Left lung (tissue), 10 donors: Measurements from ENCODE around the gene P2RY12. TPM values are rescaled to one million over a fixed set of nuclear protein-coding genes. Genes with fewer than 3 reads are reported as not detected.

ENCODE experiments used
- ATAC-seq: fragments of 200-7000 bp; cut with Tn5 transposase; one replicate; pipeline ENCODE4 v1.9.1; 2020; ENCODE audit warnings: moderate library complexity
- DNase-seq, 4 donors: peaks; one replicate each; pipeline ENCODE4 v3.0.0-alpha.2; 2013 to 2020
- H3K27ac ChIP-seq, 2 donors: fragments of 200-600 bp; sonication (generic) in 1 of 2; one replicate each; pipeline versions ENCODE4 v1.5.0 to v1.8.0; 2020 to 2021
- H3K27me3 ChIP-seq, 2 donors: fragments of 200-600 bp; sonication (generic) in 1 of 2; one replicate each; pipeline versions ENCODE4 v1.5.0 to v1.8.0; 2020 to 2021
- H3K36me3 ChIP-seq, 2 donors: fragments of 200-600 bp; sonication (generic) in 1 of 2; one replicate each; pipeline versions ENCODE4 v1.5.0 to v1.8.0; 2020 to 2021
- H3K4me1 ChIP-seq, 2 donors: fragments of 200-600 bp; one replicate each; pipeline ENCODE4 v1.8.0; 2021
- H3K4me3 ChIP-seq, 2 donors: fragments of 200-600 bp; sonication (generic) in 1 of 2; one replicate each; pipeline versions ENCODE4 v1.5.0 to v1.8.0; 2020 to 2021; ENCODE audit warnings: mild to moderate bottlenecking in 1 of 2
- H3K9me3 ChIP-seq, 2 donors: fragments of 200-600 bp; sonication (generic) in 1 of 2; one replicate each; pipeline versions ENCODE4 v1.5.0 to v1.8.0; 2020 to 2021
- intact Hi-C, 2 donors: fragments of 100-400 bp; cut with DNase I; formaldehyde crosslinking; loops; one replicate each; pipeline versions ENCODE4 v1.11.2 to v1.14.2; 2022
- polyA plus RNA-seq, 6 donors: library from polyadenylated mRNA; unstranded; fragments of 120-200 nt; gene quantifications; one replicate each; pipeline ENCODE4 v1.2.1, GENCODE V29; 2013; ENCODE audit not compliant: insufficient read length in 6 of 6
- total RNA-seq, 2 donors: library from RNA; stranded (reverse); fragmentation: NEBNext Ultra II Directional; extraction: Animal tissue kit (Norgen Biotek cat#: 25700); gene quantifications; one replicate each; pipeline ENCODE4 v1.2.1, GENCODE V29; 2021
- TF ChIP-seq, protein P1 (sequence below), 2 donors: fragments of 200-600 bp; sonication (generic) in 1 of 2; IDR thresholded peaks; one replicate each; pipeline versions ENCODE4 v1.5.0 to v1.8.0; 2021; ENCODE audit warnings: antibody characterized with exemption in 2 of 2
- donor health status: DM: no; HTN: yes; CAD: no.
- donor health status: DM: no; HTN: no; CAD: no.

P2RY12 gene
- total and polyA plus RNA-seq, 8 donors: 0.58 to 4.0 (median 1.4) TPM

DNA sequence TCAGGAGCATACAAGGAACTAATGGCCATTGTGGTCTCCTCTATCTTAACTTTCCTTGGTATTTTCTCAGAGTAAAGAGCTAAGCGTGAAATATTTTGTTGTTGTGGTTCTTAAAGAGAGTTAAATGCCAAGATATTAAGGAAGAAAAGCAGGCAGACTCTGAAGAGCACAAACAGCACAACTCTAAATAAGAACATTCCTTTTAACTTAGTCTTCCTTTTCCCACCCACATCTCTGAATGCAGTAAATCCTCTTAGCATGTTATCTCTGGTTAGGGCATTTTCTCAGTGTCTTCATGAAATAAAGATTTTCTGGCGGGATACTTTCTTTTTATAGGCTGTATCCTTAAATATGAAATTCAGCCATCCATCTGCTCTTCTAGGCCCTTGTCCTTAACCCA lies 69.4 kb downstream of the P2RY12 start:
- H3K27me3 ChIP-seq: no peaks in the 10 kb centered on the region
- intact Hi-C loops: no loop called here
- H3K4me1 ChIP-seq: peaks cover 0 to 19% of the 10 kb centered on the region in 2 donors
- H3K27ac ChIP-seq: no peak overlapping the region
- no peak overlapping the region for H3K4me3 ChIP-seq
- DNase-seq (no peak), ATAC-seq (no peak)
- TF ChIP-seq, protein P1, sequence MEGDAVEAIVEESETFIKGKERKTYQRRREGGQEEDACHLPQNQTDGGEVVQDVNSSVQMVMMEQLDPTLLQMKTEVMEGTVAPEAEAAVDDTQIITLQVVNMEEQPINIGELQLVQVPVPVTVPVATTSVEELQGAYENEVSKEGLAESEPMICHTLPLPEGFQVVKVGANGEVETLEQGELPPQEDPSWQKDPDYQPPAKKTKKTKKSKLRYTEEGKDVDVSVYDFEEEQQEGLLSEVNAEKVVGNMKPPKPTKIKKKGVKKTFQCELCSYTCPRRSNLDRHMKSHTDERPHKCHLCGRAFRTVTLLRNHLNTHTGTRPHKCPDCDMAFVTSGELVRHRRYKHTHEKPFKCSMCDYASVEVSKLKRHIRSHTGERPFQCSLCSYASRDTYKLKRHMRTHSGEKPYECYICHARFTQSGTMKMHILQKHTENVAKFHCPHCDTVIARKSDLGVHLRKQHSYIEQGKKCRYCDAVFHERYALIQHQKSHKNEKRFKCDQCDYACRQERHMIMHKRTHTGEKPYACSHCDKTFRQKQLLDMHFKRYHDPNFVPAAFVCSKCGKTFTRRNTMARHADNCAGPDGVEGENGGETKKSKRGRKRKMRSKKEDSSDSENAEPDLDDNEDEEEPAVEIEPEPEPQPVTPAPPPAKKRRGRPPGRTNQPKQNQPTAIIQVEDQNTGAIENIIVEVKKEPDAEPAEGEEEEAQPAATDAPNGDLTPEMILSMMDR (IDR thresholded peaks at IDR 0.05): no peak
- no peaks in the 10 kb centered on the region for H3K9me3 ChIP-seq
- no peaks in the 10 kb centered on the region for H3K36me3 ChIP-seq

DNA sequence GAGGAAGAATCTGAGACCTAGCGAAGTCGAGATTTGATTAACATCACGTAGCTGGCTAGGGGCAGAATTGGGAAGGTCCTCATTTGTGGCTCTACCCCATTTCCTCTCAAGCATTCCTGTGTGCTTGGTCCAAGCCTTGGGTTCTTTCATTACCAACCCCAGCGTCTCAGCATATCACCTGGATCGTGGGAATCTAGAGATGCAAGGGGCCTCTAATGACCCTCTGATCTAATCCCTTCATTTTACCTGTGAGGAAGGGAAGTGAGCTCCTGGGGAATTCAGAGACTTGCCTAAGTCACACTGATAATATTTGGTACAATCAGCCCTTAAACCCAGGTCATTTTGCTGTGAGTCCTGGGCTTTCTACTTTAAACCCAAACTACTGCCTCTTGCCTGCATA lies 70.0 kb downstream of the P2RY12 start:
- H3K4me3 ChIP-seq: no peak overlapping the region
- ATAC-seq: no peak
- H3K27me3 ChIP-seq: no peaks in the 10 kb centered on the region
- intact Hi-C loops: no loop called here
- no peaks in the 10 kb centered on the region for H3K36me3 ChIP-seq
- H3K27ac ChIP-seq: no peak overlapping the region
- peaks cover 0 to 14% of the 10 kb centered on the region in 2 donors for H3K4me1 ChIP-seq
- H3K9me3 ChIP-seq: no peaks in the 10 kb centered on the region
- no peak for DNase-seq
- TF ChIP-seq, protein P1 (IDR thresholded peaks at IDR 0.05): no peak

DNA sequence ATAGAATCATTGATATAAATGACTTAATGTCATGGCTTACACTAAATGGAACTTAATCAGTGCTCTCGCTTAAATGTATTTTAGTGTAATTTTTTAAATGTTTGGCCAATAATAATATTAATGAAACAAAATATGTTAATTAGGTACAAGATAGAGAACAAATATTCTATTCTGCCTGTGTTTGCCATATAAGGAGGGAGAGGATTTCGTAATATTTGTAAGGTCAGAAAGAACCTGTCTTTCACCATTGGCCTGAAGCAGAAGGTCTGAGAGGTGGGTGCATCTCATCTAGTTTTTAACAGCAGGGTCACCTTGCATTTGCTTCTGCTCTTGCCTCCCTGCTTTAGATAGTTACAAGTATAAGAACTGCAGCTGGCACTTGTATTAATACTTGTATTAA lies 70.4 kb downstream of the P2RY12 start:
- no peak for ATAC-seq
- Histone ChIP-seq H3K9me3 (no peaks in the 10 kb centered on the region), H3K27ac (no peak overlapping the region), H3K27me3 (no peaks in the 10 kb centered on the region), H3K4me3 (no peak overlapping the region), H3K4me1 (peaks cover 0 to 12% of the 10 kb centered on the region in 2 donors), H3K36me3 (no peaks in the 10 kb centered on the region)
- TF ChIP-seq, protein P1 (IDR thresholded peaks at IDR 0.05): no peak
- intact Hi-C loops: no loop called here
- no peak for DNase-seq

DNA sequence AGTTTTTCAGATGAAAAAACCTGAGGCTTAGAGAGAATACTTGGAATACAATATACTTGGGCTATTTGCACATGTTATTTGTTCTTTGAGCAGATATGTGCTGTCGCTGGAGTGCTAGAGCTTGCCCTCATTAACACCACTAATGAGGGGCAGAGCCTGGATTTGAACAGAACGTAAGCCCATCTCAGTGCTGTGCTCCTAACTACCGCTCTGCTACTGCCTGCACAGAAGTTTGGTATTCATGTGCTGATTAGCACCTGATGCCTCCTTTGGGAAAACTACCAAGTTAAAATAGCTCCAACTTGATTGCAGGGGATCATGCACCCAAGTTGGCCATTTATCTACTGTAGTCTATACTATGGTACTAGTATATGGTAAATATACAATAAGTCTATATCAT lies 71.6 kb downstream of the P2RY12 start:
- Histone ChIP-seq H3K27ac (no peak overlapping the region), H3K9me3 (no peaks in the 10 kb centered on the region), H3K36me3 (no peaks in the 10 kb centered on the region), H3K4me1 (no peaks in the 10 kb centered on the region), H3K27me3 (no peaks in the 10 kb centered on the region), H3K4me3 (no peak overlapping the region)
- TF ChIP-seq, protein P1 (IDR thresholded peaks at IDR 0.05): no peak
- intact Hi-C loops: no loop called here
- ATAC-seq (peak; percentile 20), DNase-seq (no peak)

DNA sequence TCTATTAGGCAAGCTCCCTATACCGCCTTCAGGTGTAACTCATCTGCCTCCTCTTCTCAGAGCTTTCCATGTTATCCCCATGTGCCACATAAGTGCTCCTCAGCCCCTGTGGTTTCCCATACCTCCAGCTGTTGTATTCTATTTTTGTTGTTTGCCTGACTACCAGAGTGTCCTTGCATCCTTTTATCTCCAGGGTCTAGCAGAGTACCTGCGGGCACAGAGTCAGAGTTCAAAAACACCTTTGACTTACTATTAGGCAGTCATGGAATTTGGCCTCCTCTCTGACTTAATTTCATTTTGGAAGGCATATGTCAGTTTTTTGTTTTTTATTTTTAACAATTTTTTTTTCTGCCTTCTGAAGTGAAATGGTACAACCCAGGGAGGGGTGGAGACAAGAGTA lies 75.0 kb downstream of the P2RY12 start:
- no peak overlapping the region for H3K27ac ChIP-seq
- no peaks in the 10 kb centered on the region for H3K9me3 ChIP-seq
- H3K27me3 ChIP-seq: no peaks in the 10 kb centered on the region
- ATAC-seq: no peak
- no peak overlapping the region for H3K4me3 ChIP-seq
- no peaks in the 10 kb centered on the region for H3K36me3 ChIP-seq
- DNase-seq: no peak
- intact Hi-C loops: no loop called here
- TF ChIP-seq, protein P1 (IDR thresholded peaks at IDR 0.05): no peak
- H3K4me1 ChIP-seq: peaks cover 0 to 2% of the 10 kb centered on the region in 2 donors
